HCT116 (cell line): ENCODE measurements around the gene ERGIC1.

Experiments
- POLR2A ChIP-seq: IDR thresholded peaks from 2 replicates; pipeline ENCODE4 v1.7.0; 2011; ENCODE audit warnings: borderline replicate concordance; ENCODE audit not compliant: insufficient read depth, insufficient read length; ENCODE audit errors: extremely low read depth
- POLR2AphosphoS5 ChIP-seq: IDR thresholded peaks from 2 replicates; pipeline ENCODE4 v1.6.1; 2011; ENCODE audit warnings: mild to moderate bottlenecking, low read depth, low read length, moderate library complexity
- SP1 ChIP-seq: IDR thresholded peaks from 2 replicates; pipeline ENCODE4 v1.6.1; 2012; ENCODE audit warnings: low read depth
- SRF ChIP-seq: IDR thresholded peaks from 2 replicates; pipeline ENCODE4 v1.6.1; 2012; ENCODE audit warnings: low read depth
- TF ChIP-seq, protein P1 (sequence below), 3 experiments: fragments of 200-600 bp in 1 of 3; sonication (generic) in 1 of 3; IDR thresholded peaks in 2 of 3; conservative IDR thresholded peaks in 1 of 3; 2 replicates each; pipeline ENCODE4 v1.5.1; 2012 to 2017; ENCODE audit warnings: low read depth in 2 of 3, low read length in 2 of 3, antibody characterized with exemption in 1 of 3, borderline replicate concordance in 1 of 3, control low read depth in 1 of 3, mild to moderate bottlenecking in 1 of 3, mixed read lengths in 1 of 3, mixed run types in 1 of 3, moderate library complexity in 1 of 3; ENCODE audit not compliant: insufficient read depth in 1 of 3

DNA sequence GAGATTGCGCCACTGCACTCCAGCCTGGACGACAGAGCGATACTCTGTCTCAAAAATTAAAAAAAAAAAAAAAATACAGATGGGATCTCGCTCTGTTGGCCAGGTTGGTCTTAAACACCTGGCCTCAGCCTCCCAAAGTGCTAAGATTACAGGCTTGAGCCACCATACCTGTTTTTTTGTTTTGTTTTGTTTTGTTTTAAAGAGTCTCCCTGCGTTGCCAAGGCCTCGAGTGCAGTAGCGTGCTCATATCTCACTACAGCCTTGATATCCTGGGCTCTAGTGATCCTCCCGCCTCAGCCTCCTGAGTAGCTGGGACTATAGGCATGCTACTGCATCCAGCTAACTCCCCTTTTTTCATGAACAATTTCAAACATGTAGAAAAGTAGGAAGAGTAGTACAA, 156.7 kb downstream of the ERGIC1 start:
- TF ChIP-seq, protein P1, sequence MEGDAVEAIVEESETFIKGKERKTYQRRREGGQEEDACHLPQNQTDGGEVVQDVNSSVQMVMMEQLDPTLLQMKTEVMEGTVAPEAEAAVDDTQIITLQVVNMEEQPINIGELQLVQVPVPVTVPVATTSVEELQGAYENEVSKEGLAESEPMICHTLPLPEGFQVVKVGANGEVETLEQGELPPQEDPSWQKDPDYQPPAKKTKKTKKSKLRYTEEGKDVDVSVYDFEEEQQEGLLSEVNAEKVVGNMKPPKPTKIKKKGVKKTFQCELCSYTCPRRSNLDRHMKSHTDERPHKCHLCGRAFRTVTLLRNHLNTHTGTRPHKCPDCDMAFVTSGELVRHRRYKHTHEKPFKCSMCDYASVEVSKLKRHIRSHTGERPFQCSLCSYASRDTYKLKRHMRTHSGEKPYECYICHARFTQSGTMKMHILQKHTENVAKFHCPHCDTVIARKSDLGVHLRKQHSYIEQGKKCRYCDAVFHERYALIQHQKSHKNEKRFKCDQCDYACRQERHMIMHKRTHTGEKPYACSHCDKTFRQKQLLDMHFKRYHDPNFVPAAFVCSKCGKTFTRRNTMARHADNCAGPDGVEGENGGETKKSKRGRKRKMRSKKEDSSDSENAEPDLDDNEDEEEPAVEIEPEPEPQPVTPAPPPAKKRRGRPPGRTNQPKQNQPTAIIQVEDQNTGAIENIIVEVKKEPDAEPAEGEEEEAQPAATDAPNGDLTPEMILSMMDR (IDR thresholded peaks at IDR 0.05 in 2 of 3, conservative IDR thresholded peaks at IDR 0.05 in 1 of 3; ENCODE audit: borderline replicate concordance in 1 of 3, insufficient read depth in 1 of 3, low read depth in 2 of 3, low read length in 2 of 3): no peak
- TF ChIP-seq SP1: no peak
- TF ChIP-seq SRF: no peak
- no peak for TF ChIP-seq POLR2A
- TF ChIP-seq POLR2AphosphoS5: no peak
